D341Med (cell line): ENCODE measurements around the gene UGT1A8.
"Not testable (repeated sequence)": the region's sequence is repeated elsewhere in the genome, so short reads cannot be mapped to it uniquely, and the experiment has no call there.

Experiments
- DNase-seq: peaks from one replicate; pipeline ENCODE4 v3.0.0; 2012; ENCODE audit warnings: low spot score

UGT1A8 gene

GRCh38 chr2:233617476-233617875 lies at the start of gene UGT1A8:
TSS of gene UGT1A8 (plus strand) at chr2:233617633. CDS start at chr2:233617708, 75 bp downstream.
- not testable (repeated sequence) for DNase-seq

GRCh38 chr2:233571001-233571400 lies 46.4 kb upstream of the UGT1A8 start:
- DNase-seq: no peak

- no peak for DNase-seq
Measured at GRCh38 chr2:233571462-233571861, 46.0 kb upstream of the UGT1A8 start.

- DNase-seq: no peak
Measured at GRCh38 chr2:233572468-233572867, 45.0 kb upstream of the UGT1A8 start.

GRCh38 chr2:233577341-233577740 lies 40.1 kb upstream of the UGT1A8 start:
- DNase-seq: not testable (repeated sequence)

GRCh38 chr2:233583217-233583965 lies 34.0 kb upstream of the UGT1A8 start:
- not testable (repeated sequence) for DNase-seq

GRCh38 chr2:233584210-233584609 lies 33.2 kb upstream of the UGT1A8 start:
- DNase-seq: no peak

- no peak for DNase-seq
Measured at GRCh38 chr2:233588400-233588799, 29.0 kb upstream of the UGT1A8 start.

- not testable (repeated sequence) for DNase-seq
Measured at GRCh38 chr2:233592706-233593105, 24.7 kb upstream of the UGT1A8 start.

GRCh38 chr2:233593201-233593600 lies 24.2 kb upstream of the UGT1A8 start:
- DNase-seq: no peak

- DNase-seq: no peak
Measured at GRCh38 chr2:233597522-233597921, 19.9 kb upstream of the UGT1A8 start.

GRCh38 chr2:233598952-233599351 lies 18.5 kb upstream of the UGT1A8 start:
- no peak for DNase-seq

GRCh38 chr2:233600386-233600785 lies 17.0 kb upstream of the UGT1A8 start:
- DNase-seq: no peak

GRCh38 chr2:233602076-233602475 lies 15.4 kb upstream of the UGT1A8 start:
- DNase-seq: no peak

GRCh38 chr2:233603520-233603919 lies 13.9 kb upstream of the UGT1A8 start:
- DNase-seq: no peak

- no peak for DNase-seq
Measured at GRCh38 chr2:233604826-233605225, 12.6 kb upstream of the UGT1A8 start.

- DNase-seq: no peak
Measured at GRCh38 chr2:233605680-233606079, 11.8 kb upstream of the UGT1A8 start.

GRCh38 chr2:233611284-233611683 lies 6.1 kb upstream of the UGT1A8 start:
- DNase-seq: no peak

- DNase-seq: no peak
Measured at GRCh38 chr2:233620204-233620603, 2.8 kb downstream of the UGT1A8 start.

GRCh38 chr2:233621863-233622262 lies 4.4 kb downstream of the UGT1A8 start:
- DNase-seq: not testable (repeated sequence)

- no peak for DNase-seq
Measured at GRCh38 chr2:233627331-233628025, 10.0 kb downstream of the UGT1A8 start.

GRCh38 chr2:233636306-233636705 lies 18.9 kb downstream of the UGT1A8 start, which contains the start of gene UGT1A10:
TSS of gene UGT1A10 (plus strand) at chr2:233636448. CDS start at chr2:233636523, 75 bp downstream.
- DNase-seq: not testable (repeated sequence)

GRCh38 chr2:233638836-233639235 lies 21.4 kb downstream of the UGT1A8 start:
- DNase-seq: no peak
